K562 (cell line): Measurements from ENCODE around the gene CDC42EP2. TPM values are rescaled to one million over a fixed set of nuclear protein-coding genes. Genes with fewer than 3 reads are reported as not detected.

Experiments
- ATAC-seq: fragments of 200-7000 bp; cut with Tn5 transposase; 3 replicates; pipeline ENCODE4 v1.9.1; 2020; ENCODE audit warnings: moderate library complexity
- BruUV-seq: library from RNA; stranded (reverse); fragments of 400-500 nt; replicated peaks from 2 replicates; lab custom pipeline; 2021; lab: Mats Ljungman, UMichigan
- CTCF ChIA-PET: fragments of 300-600 bp; formaldehyde crosslinking; extraction: SDS; loops from one replicate; lab custom pipeline; 2021; ENCODE audit warnings: low intra/inter-chr PET ratio; lab: Yijun Ruan, JAX
- POLR2A ChIA-PET: fragments of 300-600, 350-650 bp; sonication (Branson Sonifier 250); formaldehyde crosslinking; extraction: SDS; loops from one replicate; lab custom pipeline; 2021; ENCODE audit warnings: antibody characterized with exemption, inconsistent platforms; lab: Yijun Ruan, JAX
- DNase-seq, 4 experiments: peaks; one replicate each; pipeline versions ENCODE4 v3.0.0 to v3.0.0-alpha.2; 2011 to 2018; ENCODE audit warnings: low spot score in 3 of 4, mixed read lengths in 3 of 4; ENCODE audit errors: extremely low read depth in 1 of 4
- FAIRE-seq: peaks from 2 replicates; lab custom pipeline; 2011; peaks lifted over from hg19 to GRCh38; lab: Jason Lieb, UNC
- H2AFZ ChIP-seq: 2 replicates; pipeline ENCODE4 v1.6.0; 2011; ENCODE audit warnings: low read depth, low read length, control low read depth, inconsistent platforms
- H3K27ac ChIP-seq: fragments of 200-600 bp; 3 replicates; pipeline ENCODE4 v1.8.0; 2011; ENCODE audit warnings: low read depth, mild to moderate bottlenecking, control low read depth, inconsistent platforms, low read length, moderate library complexity, mixed read lengths; ENCODE audit errors: extremely low read depth
- H3K27me3 ChIP-seq, 2 experiments: fragments of 300-600 bp in 1 of 2; 2 replicates in 1 of 2; 3 replicates in 1 of 2; pipeline versions ENCODE4 v1.6.0 to v1.8.0; 2011; ENCODE audit warnings: inconsistent platforms in 2 of 2, low read length in 2 of 2, mild to moderate bottlenecking in 1 of 2, mixed read lengths in 1 of 2, moderate library complexity in 1 of 2; ENCODE audit not compliant: control insufficient read depth in 2 of 2, insufficient read depth in 2 of 2
- H3K36me3 ChIP-seq: fragments of 300-600 bp; 3 replicates; pipeline ENCODE4 v1.8.0; 2011; ENCODE audit warnings: mild to moderate bottlenecking, low read length, inconsistent platforms; ENCODE audit not compliant: control insufficient read depth, insufficient read depth
- H3K4me1 ChIP-seq, 2 experiments: fragments of 200-600 bp in 1 of 2; replicated peaks in 1 of 2; 2 replicates in 1 of 2; 3 replicates in 1 of 2; pipeline versions ENCODE4 v1.5.1 to v1.8.0; 2011; ENCODE audit warnings: inconsistent platforms in 2 of 2, low read length in 2 of 2, mild to moderate bottlenecking in 1 of 2, mixed read lengths in 1 of 2, moderate library complexity in 1 of 2; ENCODE audit not compliant: control insufficient read depth in 2 of 2, insufficient read depth in 2 of 2
- H3K4me2 ChIP-seq: 2 replicates; pipeline ENCODE4 v1.6.1; 2011; ENCODE audit warnings: low read length, control low read depth, inconsistent platforms, mixed read lengths; ENCODE audit not compliant: insufficient read depth
- H3K4me3 ChIP-seq: fragments of 200-600 bp; sonication (generic), shearing (Covaris generic); 2 replicates; pipeline ENCODE4 v1.5.1; 2016; ENCODE audit warnings: control low read depth, inconsistent platforms
- H3K79me2 ChIP-seq: fragments of 200-600 bp; 3 replicates; pipeline ENCODE4 v1.8.0; 2011; ENCODE audit warnings: low read length, inconsistent platforms; ENCODE audit not compliant: control insufficient read depth, insufficient read depth
- H3K9ac ChIP-seq, 2 experiments: 2 replicates each; pipeline versions ENCODE4 v1.6.0 to v1.6.1; 2011; ENCODE audit warnings: low read depth in 2 of 2, low read length in 2 of 2, control low read depth in 1 of 2, inconsistent platforms in 1 of 2, mild to moderate bottlenecking in 1 of 2, mixed read lengths in 1 of 2; ENCODE audit not compliant: insufficient read depth in 1 of 2
- H3K9me1 ChIP-seq: one replicate; pipeline ENCODE4 v1.6.0; 2011; ENCODE audit warnings: inconsistent platforms, mild to moderate bottlenecking, low read length, moderate library complexity; ENCODE audit not compliant: control insufficient read depth, insufficient read depth
- H3K9me3 ChIP-seq: replicated peaks from 2 replicates; pipeline ENCODE4 v1.5.1; 2011; ENCODE audit warnings: low read depth, low read length, inconsistent platforms; ENCODE audit not compliant: control insufficient read depth, insufficient read depth
- H4K20me1 ChIP-seq: replicated peaks from 2 replicates; pipeline ENCODE4 v1.6.1; 2011; ENCODE audit warnings: low read length, inconsistent platforms, mixed read lengths; ENCODE audit not compliant: control insufficient read depth, insufficient read depth
- C11orf30 ChIP-seq: fragments of 450-650 bp; IDR thresholded peaks from 2 replicates; pipeline ENCODE4 v1.6.1; 2016; ENCODE audit warnings: low read depth, mild to moderate bottlenecking
- CSDE1 ChIP-seq, 2 experiments: fragments of 450-650 bp; IDR thresholded peaks; 2 replicates each; pipeline ENCODE4 v1.6.1; 2016; ENCODE audit warnings: mild to moderate bottlenecking in 1 of 2
- NFRKB ChIP-seq: fragments of 450-650 bp; IDR thresholded peaks from 2 replicates; pipeline ENCODE4 v1.6.1; 2016; ENCODE audit warnings: low read depth
- OTX1 ChIP-seq: fragments of 450-650 bp; formaldehyde crosslinking; IDR thresholded peaks from 2 replicates; pipeline ENCODE4 v1.4.0; 2022; ENCODE audit warnings: mild to moderate bottlenecking
- POLR2G ChIP-seq: fragments of 200-400 bp; formaldehyde crosslinking; IDR thresholded peaks from 2 replicates; pipeline ENCODE4 v1.6.1; 2017; ENCODE audit warnings: low read depth, mild to moderate bottlenecking, antibody characterized with exemption, low read length, moderate library complexity
- PTTG1 ChIP-seq: fragments of 450-650 bp; IDR thresholded peaks from 2 replicates; pipeline ENCODE4 v1.6.1; 2016; ENCODE audit warnings: low read depth, mild to moderate bottlenecking, missing genetic modification characterization, missing compliant biosample characterization
- ZFP30 ChIP-seq: fragments of 250-450 bp; sonication (Bioruptor Pico); IDR thresholded peaks from 2 replicates; pipeline ENCODE4 v1.8.0; 2022; ENCODE audit warnings: moderate library complexity, mild to moderate bottlenecking, inconsistent platforms, borderline replicate concordance
- ZNF175 ChIP-seq: fragments of 200-800 bp; sonication (Bioruptor generic); IDR thresholded peaks from 2 replicates; pipeline ENCODE4 v1.6.1; 2016; ENCODE audit warnings: low read depth, mild to moderate bottlenecking, missing genetic modification characterization, missing compliant biosample characterization
- ZNF324 ChIP-seq: fragments of 250-450 bp; sonication (Bioruptor Pico); IDR thresholded peaks from 2 replicates; pipeline ENCODE4 v1.4.0; 2020; ENCODE audit warnings: mild to moderate bottlenecking
- WGBS: fragments of 100-300 bp; shearing (Covaris generic); methylation state at CpG from one replicate; pipeline ENCODE4 v1.1.6; 2016; ENCODE audit warnings: low coverage, mixed read lengths; ENCODE audit not compliant: insufficient coverage; ENCODE audit errors: missing lambda C conversion rate; 5-methylcytosine and 5-hydroxymethylcytosine counted together
- in situ Hi-C: fragments of 300-500 bp; cut with MboI; formaldehyde crosslinking; loops from 4 replicates; pipeline ENCODE4 v1.15.0; 2018; ENCODE audit warnings: inconsistent platforms, mixed read lengths
- intact Hi-C: fragments of 100-400 bp; cut with micrococcal nuclease; formaldehyde crosslinking; loops from 2 replicates; pipeline ENCODE4 v1.14.2; 2022
- polyA plus RNA-seq, 8 experiments: library from polyadenylated mRNA; depleted of rRNA in 4 of 8; stranded (reverse) in 5 of 8; unstranded in 3 of 8; fragments of >200 nt; fragmentation: Nextera tagmentation in 2 of 8; fragmentation: Illumina TruSeq in 1 of 8; extraction: Ambion mirVana in 2 of 8; extraction: Trizol in 1 of 8; gene quantifications; 2 replicates each; pipeline versions ENCODE4 v1.2.1 to v1.2.3, GENCODE V29; 2011 to 2014; ENCODE audit warnings: inconsistent platforms in 1 of 8, missing spikeins in 1 of 8
- total RNA-seq, 7 experiments: library from RNA; depleted of rRNA in 6 of 7; stranded (reverse); fragments of >200 nt in 6 of 7; fragmentation: Illumina TruSeq in 2 of 7; extraction: Trizol in 2 of 7; gene quantifications; 2 replicates each; pipeline versions ENCODE4 v1.2.1 to v1.2.3, GENCODE V29; 2011 to 2021; ENCODE audit warnings: low replicate concordance in 1 of 7
- TF ChIP-seq, protein P1 (sequence below): fragments of 250-450 bp; sonication (Bioruptor Pico); IDR thresholded peaks from 2 replicates; pipeline ENCODE4 v1.5.0; 2022; ENCODE audit warnings: mild to moderate bottlenecking
- TF ChIP-seq, protein P2 (sequence below): fragments of 450-650 bp; IDR thresholded peaks from 2 replicates; pipeline ENCODE4 v1.6.1; 2016; ENCODE audit warnings: low read depth, mild to moderate bottlenecking, moderate library complexity

Gene CDC42EP2
- total and polyA plus RNA-seq, 9 of the 15 experiments (the other 6 are each of a cell fraction or from before 2014, with no cell fraction given), result 0.27 to 3.5 (median 0.83) TPM; not detected in 1

DNA sequence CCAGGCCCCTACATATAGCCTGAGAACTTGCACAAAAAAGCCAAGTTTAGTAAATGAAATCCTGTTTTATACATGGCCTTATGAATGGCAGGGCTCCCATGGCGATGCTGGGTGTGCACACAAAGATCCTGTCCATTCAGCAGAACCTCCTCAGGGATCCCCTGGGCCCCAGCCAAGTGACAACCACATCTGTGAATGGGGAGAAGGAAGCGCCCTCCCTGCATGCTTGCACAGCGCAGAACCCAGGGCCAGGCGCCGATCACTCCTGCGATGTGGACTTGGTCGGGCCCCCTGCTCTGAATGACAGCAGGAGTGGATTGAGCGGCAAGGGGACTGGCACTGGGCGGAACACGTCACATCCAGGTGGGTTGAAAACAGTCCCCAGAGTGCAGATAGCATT, 4.5 kb upstream of the CDC42EP2 start:
- CTCF ChIA-PET, result no interaction called here
- Histone ChIP-seq H3K9me3 (no peaks in the 10 kb centered on the region), H3K4me1 (peaks cover 9 to 35% of the 10 kb centered on the region in 2 experiments; a peak in 3 of 5 replicates), H3K36me3 (no peaks in the 10 kb centered on the region), H3K4me3 (no peak overlapping the region), H3K9me1 (no peaks in the 10 kb centered on the region), H3K9ac (peak overlapping the region in 1 of 2 experiments; percentile 60; a peak in 1 of 4 replicates), H2AFZ (no peak overlapping the region), H3K27me3 (no peaks in the 10 kb centered on the region), H3K4me2 (no peak overlapping the region), H3K79me2 (no peaks in the 10 kb centered on the region; the same call in 2 of the 3 replicates), H3K27ac (no peak overlapping the region), H4K20me1 (no peaks in the 10 kb centered on the region)
- POLR2A ChIA-PET, result interaction anchor here (0.8 to 2.8 kb wide), 5 partner anchors 8 to 197 kb away, joined by 3 to 10 read pairs (median 4); partner anchors contain the start of gene NEAT1
- FAIRE-seq, result no peak
- DNase-seq, result no peak
- BruUV-seq, result no TSS peak
- in situ Hi-C loops (no loop called here), intact Hi-C loops (loop anchor here (10.0 kb wide), 2 partner anchors 85 to 195 kb away; partner anchors contain the start of genes TM7SF2 and ZNHIT2)
- 70% methylated on average over 9 of the region's 10 CpGs for WGBS
- no peak for TF ChIP-seq NFRKB
- peak; percentile 32; the same call in 1 of the 2 replicates for TF ChIP-seq POLR2G
- ATAC-seq, result no peak

DNA sequence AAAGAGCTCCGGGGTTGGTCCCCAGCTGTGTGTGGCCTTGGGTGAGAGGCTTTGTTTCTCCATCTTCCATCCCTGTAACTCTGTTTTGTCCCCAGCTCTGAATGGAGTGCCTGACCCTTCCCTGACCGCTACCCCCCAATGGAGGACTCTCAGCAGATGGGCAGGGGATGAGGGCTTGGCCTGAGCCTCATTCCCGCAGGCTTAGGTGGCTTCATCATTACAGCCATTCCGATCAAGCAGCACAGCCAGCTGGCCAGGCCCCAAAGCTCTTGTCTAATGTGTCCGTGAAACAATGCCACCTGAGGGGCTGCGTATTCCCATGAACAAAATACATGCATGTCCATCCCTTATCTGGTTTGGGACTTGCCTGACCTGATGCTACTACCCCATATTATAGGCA, 3.9 kb upstream of the CDC42EP2 start:
- DNase-seq (no peak), ATAC-seq (no peak), FAIRE-seq (no peak)
- intact Hi-C loops, result loop anchor here (10.0 kb wide), 2 partner anchors 86 to 196 kb away; partner anchors contain the start of genes TM7SF2 and ZNHIT2
- no peaks in the 10 kb centered on the region for H4K20me1 ChIP-seq
- peak overlapping the region in 1 of 2 experiments; percentile 70; a peak in 1 of 4 replicates for H3K9ac ChIP-seq
- no peak overlapping the region for H3K4me3 ChIP-seq
- ChIA-PET CTCF (no interaction called here), POLR2A (interaction anchor here (0.6 to 2.8 kb wide), 13 partner anchors 9 to 241 kb away, joined by 3 to 10 read pairs (median 3); partner anchors contain the start of genes MALAT1 and NEAT1)
- no peaks in the 10 kb centered on the region for H3K9me3 ChIP-seq
- no peak overlapping the region for H3K27ac ChIP-seq
- BruUV-seq, result no TSS peak
- H3K27me3 ChIP-seq, result no peaks in the 10 kb centered on the region
- H3K36me3 ChIP-seq, result no peaks in the 10 kb centered on the region
- in situ Hi-C loops, result no loop called here
- H3K9me1 ChIP-seq, result no peaks in the 10 kb centered on the region
- no peak overlapping the region for H3K4me2 ChIP-seq
- H3K79me2 ChIP-seq, result peaks cover 1% of the 10 kb centered on the region; the same call in 2 of the 3 replicates
- no peak overlapping the region for H2AFZ ChIP-seq
- WGBS, result 55% methylated on average over 6 of the region's 6 CpGs
- peaks cover 9 to 40% of the 10 kb centered on the region in 2 experiments; a peak in 3 of 5 replicates for H3K4me1 ChIP-seq
- TF ChIP-seq ZFP30 (CRISPR knock-in tag), result no peak
- no peak for TF ChIP-seq OTX1 (CRISPR knock-in tag)
- TF ChIP-seq, protein P1, sequence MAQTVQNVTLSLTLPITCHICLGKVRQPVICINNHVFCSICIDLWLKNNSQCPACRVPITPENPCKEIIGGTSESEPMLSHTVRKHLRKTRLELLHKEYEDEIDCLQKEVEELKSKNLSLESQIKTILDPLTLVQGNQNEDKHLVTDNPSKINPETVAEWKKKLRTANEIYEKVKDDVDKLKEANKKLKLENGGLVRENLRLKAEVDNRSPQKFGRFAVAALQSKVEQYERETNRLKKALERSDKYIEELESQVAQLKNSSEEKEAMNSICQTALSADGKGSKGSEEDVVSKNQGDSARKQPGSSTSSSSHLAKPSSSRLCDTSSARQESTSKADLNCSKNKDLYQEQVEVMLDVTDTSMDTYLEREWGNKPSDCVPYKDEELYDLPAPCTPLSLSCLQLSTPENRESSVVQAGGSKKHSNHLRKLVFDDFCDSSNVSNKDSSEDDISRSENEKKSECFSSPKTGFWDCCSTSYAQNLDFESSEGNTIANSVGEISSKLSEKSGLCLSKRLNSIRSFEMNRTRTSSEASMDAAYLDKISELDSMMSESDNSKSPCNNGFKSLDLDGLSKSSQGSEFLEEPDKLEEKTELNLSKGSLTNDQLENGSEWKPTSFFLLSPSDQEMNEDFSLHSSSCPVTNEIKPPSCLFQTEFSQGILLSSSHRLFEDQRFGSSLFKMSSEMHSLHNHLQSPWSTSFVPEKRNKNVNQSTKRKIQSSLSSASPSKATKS, result no peak
- TF ChIP-seq, protein P2, sequence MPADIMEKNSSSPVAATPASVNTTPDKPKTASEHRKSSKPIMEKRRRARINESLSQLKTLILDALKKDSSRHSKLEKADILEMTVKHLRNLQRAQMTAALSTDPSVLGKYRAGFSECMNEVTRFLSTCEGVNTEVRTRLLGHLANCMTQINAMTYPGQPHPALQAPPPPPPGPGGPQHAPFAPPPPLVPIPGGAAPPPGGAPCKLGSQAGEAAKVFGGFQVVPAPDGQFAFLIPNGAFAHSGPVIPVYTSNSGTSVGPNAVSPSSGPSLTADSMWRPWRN, result no peak
- no peak for TF ChIP-seq C11orf30
- no peak for TF ChIP-seq PTTG1
- no peak for TF ChIP-seq ZNF175 (CRISPR knock-in tag)
- no peak for TF ChIP-seq ZNF324 (CRISPR knock-in tag)
- TF ChIP-seq CSDE1 (IDR thresholded peaks at IDR 0.05), result no peak
